GM21576 (cell line): Measurements from ENCODE around the gene TSPO.

Experiments used
- ATAC-seq: cut with Tn5 transposase; IDR thresholded peaks from one replicate; pipeline ENCODE4 v1.9.1; 2021; ENCODE audit warnings: mild to moderate bottlenecking, moderate library complexity; ENCODE audit not compliant: unreplicated experiment

Gene TSPO

GRCh38 chr22:43174941-43175531 lies 23.7 kb downstream of the TSPO start:
- no peak for ATAC-seq

GRCh38 chr22:43176090-43176489 lies 24.7 kb downstream of the TSPO start:
- ATAC-seq, result no peak

- no peak for ATAC-seq
Observed at GRCh38 chr22:43177479-43177878, 26.1 kb downstream of the TSPO start.

GRCh38 chr22:43179146-43179910 lies 28.0 kb downstream of the TSPO start:
- no peak for ATAC-seq

- no peak for ATAC-seq
Observed at GRCh38 chr22:43179911-43180195, 28.5 kb downstream of the TSPO start.

GRCh38 chr22:43180670-43181069 lies 29.3 kb downstream of the TSPO start:
- no peak for ATAC-seq

GRCh38 chr22:43181321-43182076 lies 30.1 kb downstream of the TSPO start:
- no peak for ATAC-seq

- no peak for ATAC-seq
Observed at GRCh38 chr22:43182118-43182517, 30.8 kb downstream of the TSPO start.

GRCh38 chr22:43182726-43183125 lies 31.4 kb downstream of the TSPO start:
- ATAC-seq, result no peak

GRCh38 chr22:43183496-43184277 lies 32.3 kb downstream of the TSPO start:
- ATAC-seq, result no peak

- no peak for ATAC-seq
Observed at GRCh38 chr22:43185860-43186261, 34.5 kb downstream of the TSPO start.

GRCh38 chr22:43186272-43187170 lies 35.2 kb downstream of the TSPO start, which contains the start of gene TTLL12:
Gene TTLL12 (minus strand): TSS chr22:43187134. CDS start chr22:43187069, 65 bp downstream.
- ATAC-seq, result peak; percentile 39

- ATAC-seq, result peak; percentile 74
Observed at GRCh38 chr22:43187171-43188099, 36.1 kb downstream of the TSPO start.

GRCh38 chr22:43188829-43189545 lies 37.6 kb downstream of the TSPO start:
- no peak for ATAC-seq

- no peak for ATAC-seq
Observed at GRCh38 chr22:43191831-43192230, 40.5 kb downstream of the TSPO start.

- no peak for ATAC-seq
Observed at GRCh38 chr22:43197271-43197941, 46.0 kb downstream of the TSPO start.

- no peak for ATAC-seq
Observed at GRCh38 chr22:43198126-43198525, 46.8 kb downstream of the TSPO start.

- no peak for ATAC-seq
Observed at GRCh38 chr22:43198936-43199335, 47.6 kb downstream of the TSPO start.
